HG02870 (cell line): ENCODE results near the gene SCYGR2.
"Not testable (repeated sequence)": the region's sequence is repeated elsewhere in the genome, so short reads cannot be mapped to it uniquely, and the experiment has no call there.

Experiments used
- ATAC-seq: cut with Tn5 transposase; IDR thresholded peaks from one replicate; pipeline ENCODE4 v1.9.1; 2021; ENCODE audit warnings: mild to moderate bottlenecking, moderate library complexity; ENCODE audit not compliant: unreplicated experiment

The SCYGR2 gene

GRCh38 chr2:227598835-227599503 is at the start of gene SCYGR2:
TSS of gene SCYGR2 (plus strand) at chr2:227598893. CDS start at chr2:227598893, 0 bp downstream.
- ATAC-seq: not testable (repeated sequence)

GRCh38 chr2:227551836-227552235 is 46.9 kb upstream of the SCYGR2 start:
- ATAC-seq: no peak

DNA sequence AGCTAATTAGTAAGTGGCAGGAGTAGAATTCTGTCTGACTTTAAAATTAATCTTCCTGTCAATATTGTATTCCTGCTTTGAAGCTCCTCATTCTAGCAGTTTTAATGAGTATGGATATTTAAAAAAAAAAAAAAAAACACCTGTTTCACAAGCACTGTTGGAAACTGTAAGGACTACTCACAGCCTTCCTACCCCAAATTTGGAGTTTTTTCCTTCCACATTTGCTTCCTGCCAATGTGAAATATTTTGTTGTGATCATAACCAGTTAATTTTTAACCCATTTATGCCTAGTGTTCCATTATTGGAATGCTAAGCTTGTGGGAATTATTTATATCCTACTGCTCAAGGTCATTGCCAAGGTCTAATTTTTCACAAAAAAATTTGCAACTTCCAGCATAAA is 36.1 kb upstream of the SCYGR2 start:
- ATAC-seq: no peak

- ATAC-seq: no peak
These were observed 33.6 kb upstream of the SCYGR2 start for GRCh38 chr2:227565080-227565479.

DNA sequence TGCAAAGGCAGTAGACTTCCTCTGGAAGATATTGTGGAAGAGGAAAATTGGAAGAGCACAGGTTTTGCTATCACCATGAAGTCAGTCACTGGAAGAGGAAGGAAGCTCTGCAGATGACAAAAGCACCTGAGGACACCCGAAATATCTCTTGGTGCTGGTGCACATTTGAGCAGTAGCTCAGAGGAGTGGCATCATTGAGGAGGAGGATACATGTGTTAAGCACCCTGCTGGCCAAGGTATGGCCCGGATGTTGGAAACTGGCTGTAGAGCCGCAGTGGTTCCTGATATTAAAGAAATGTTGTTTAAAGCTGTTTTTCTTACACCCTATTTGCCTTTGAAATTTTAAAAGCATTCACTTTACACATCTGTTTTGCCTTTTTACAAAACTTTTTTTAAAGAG is 32.7 kb upstream of the SCYGR2 start:
- no peak for ATAC-seq

GRCh38 chr2:227568852-227569169 is 29.9 kb upstream of the SCYGR2 start:
- ATAC-seq: no peak

DNA sequence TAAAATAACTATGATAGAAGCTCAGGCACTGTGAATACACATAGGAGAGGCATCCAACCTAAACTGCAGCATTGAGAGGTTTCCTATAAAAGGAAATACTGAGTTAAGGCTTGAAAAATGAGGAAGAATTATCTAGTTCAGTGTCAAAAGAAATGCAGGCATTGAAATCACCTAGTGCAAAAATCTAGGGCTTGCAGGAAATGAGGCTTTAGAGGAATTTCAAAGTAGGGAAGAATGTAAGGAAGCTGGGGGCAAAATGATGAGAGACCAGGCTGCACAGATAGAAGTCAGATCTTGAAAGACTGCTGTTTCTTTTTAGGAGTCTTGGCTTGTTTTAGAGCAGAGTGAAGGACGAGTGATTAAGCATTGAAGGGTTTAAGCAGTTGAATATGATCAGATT is 28.1 kb upstream of the SCYGR2 start:
- ATAC-seq: no peak

GRCh38 chr2:227576110-227576509 is 22.6 kb upstream of the SCYGR2 start:
- ATAC-seq: no peak

- no peak for ATAC-seq
These were observed 21.9 kb upstream of the SCYGR2 start for GRCh38 chr2:227576812-227577211.

DNA sequence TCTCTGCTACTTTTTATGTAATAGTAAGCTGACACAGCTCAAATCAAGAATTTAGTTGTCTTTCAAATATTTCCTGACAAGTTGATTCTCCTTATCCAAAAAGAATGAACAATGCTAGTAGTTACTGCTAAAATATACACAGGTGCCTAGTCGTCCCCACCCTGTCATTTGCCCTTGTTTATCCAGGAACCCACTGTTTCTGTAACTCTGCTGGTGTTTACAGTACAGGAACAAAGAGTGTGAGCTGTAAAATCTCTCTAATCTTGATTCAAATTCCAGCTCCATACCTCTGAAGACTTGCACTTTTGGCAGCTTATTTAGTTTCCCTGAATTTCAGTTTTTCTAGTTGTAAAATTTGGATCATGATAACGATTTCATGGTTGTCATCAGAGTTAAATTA is 21.1 kb upstream of the SCYGR2 start:
- no peak for ATAC-seq

- ATAC-seq: no peak
These were observed 20.1 kb upstream of the SCYGR2 start for GRCh38 chr2:227578642-227579041.

GRCh38 chr2:227579791-227580190 is 18.9 kb upstream of the SCYGR2 start:
- ATAC-seq: no peak

- no peak for ATAC-seq
These were observed 16.3 kb upstream of the SCYGR2 start for GRCh38 chr2:227582369-227582768.

- ATAC-seq: peak; percentile 68
These were observed 5.9 kb upstream of the SCYGR2 start for GRCh38 chr2:227592694-227593387.

DNA sequence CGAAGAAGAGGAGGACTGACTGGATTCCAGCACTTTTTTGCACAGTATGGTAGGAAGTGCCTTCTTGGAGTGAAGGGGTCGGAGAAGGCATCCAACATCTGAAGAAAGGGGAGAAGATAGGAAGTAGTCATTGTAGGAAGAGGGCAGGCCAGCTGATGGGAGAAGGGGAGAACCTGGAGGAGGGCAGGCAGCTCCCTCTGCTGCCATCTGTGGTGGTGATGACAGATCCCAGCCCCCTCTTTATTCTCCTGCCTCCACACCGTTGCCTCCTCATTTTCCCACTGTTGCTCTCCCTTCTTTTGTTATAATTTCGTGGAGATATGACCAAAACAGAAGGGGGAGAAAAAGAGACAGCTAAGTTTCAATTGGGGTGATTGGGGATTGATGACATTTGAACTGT is 2.9 kb upstream of the SCYGR2 start:
- ATAC-seq: no peak

- no peak for ATAC-seq
These were observed 1.7 kb upstream of the SCYGR2 start for GRCh38 chr2:227597036-227597435.

DNA sequence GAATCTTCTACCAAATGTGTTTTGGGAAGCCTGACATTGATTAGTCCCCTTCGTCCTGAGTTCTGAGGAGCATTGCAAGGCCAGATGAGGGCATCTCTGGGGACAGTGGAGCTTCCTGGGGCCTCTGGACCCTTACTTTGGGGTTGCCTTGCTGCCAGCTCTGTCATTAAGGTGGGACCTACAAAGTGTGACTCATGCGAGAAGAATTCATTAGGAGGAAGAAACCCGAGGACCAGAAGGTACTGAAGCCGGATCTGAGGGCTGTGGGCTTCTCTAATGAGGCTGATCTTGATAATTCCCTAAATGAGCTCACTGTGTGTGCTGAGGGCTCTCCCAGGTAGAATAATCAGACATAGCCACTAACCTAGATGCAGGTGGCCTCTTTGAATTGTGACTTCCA is 695 bp upstream of the SCYGR2 start:
- ATAC-seq: no peak

- ATAC-seq: no peak
These were observed 3.7 kb downstream of the SCYGR2 start for GRCh38 chr2:227602358-227602757.

DNA sequence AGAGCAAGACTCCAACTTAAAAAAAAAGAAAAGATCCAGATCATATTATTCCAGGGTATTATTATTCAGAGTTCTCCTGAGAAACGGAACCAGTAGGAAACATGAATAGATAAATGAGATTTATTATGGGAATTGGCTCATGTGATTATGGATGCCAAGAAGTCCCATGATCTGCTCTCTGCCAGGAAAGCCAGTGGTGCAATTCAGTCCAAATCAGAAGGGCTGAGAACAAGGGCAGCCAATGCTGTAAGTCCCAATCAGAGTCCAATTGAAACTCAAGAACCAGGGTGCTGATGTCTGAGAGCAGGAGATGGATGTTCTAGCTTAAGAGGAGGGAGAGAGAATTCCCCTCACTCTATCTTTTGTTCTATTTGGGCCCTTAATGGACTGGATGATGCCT is 7.8 kb downstream of the SCYGR2 start:
- ATAC-seq: no peak

- ATAC-seq: no peak
These were observed 9.2 kb downstream of the SCYGR2 start for GRCh38 chr2:227607941-227608340.

- ATAC-seq: peak; percentile 49
These were observed 10.1 kb downstream of the SCYGR2 start for GRCh38 chr2:227608561-227609338.

DNA sequence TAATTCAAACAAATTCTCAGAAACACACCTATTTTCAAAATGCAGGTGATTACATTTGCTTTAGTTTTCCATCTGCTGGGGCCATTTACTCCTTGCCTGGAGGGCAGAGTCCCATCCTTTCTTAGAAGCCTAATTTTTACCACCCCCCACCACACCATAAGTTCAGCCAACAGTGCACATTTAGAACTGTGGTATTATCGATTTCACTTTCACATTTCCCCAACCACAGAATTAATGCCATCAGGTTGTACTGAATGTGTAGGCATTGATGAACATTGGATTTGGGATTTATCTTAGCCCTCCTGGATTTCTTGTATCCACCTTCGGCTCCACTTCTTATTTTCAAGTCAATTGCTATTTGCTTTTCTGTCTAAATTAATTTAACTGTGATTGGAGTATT is 11.4 kb downstream of the SCYGR2 start:
- ATAC-seq: no peak
